Immature natural killer cell (primary cell): ENCODE data around the gene SYPL1. TPM values are rescaled to one million over a fixed set of nuclear protein-coding genes. Genes with fewer than 3 reads are reported as not detected.
A peak's percentile ranks its signal among the peaks of the same experiment; 100 is the strongest.
"Not testable (repeated sequence)": the region's sequence is repeated elsewhere in the genome, so short reads cannot be mapped to it uniquely, and the experiment has no call there.

ENCODE experiments used
- DNase-seq, 3 donors: peaks; one replicate each; pipeline ENCODE4 v3.0.0; 2022; ENCODE audit warnings: mixed read lengths in 1 of 3
- H3K27ac Mint-ChIP-seq, 6 donors: one replicate each; pipeline ENCODE4 v1.8.0; 2020; ENCODE audit warnings: mixed read lengths in 6 of 6, mild to moderate bottlenecking in 5 of 6, inconsistent platforms in 4 of 6, moderate library complexity in 3 of 6
- H3K27me3 Mint-ChIP-seq, 3 donors: one replicate each; pipeline ENCODE4 v1.8.0; 2020 to 2021; ENCODE audit warnings: low read depth in 3 of 3, mild to moderate bottlenecking in 3 of 3, mixed read lengths in 3 of 3, moderate library complexity in 3 of 3, inconsistent platforms in 1 of 3
- H3K36me3 Mint-ChIP-seq, 3 donors: one replicate each; pipeline ENCODE4 v1.8.0; 2020; ENCODE audit warnings: mixed read lengths in 3 of 3, inconsistent platforms in 2 of 3, mild to moderate bottlenecking in 2 of 3
- H3K4me1 Mint-ChIP-seq, 2 donors: one replicate each; pipeline ENCODE4 v1.8.0; 2020; ENCODE audit warnings: inconsistent platforms in 2 of 2, mild to moderate bottlenecking in 2 of 2, mixed read lengths in 2 of 2, moderate library complexity in 1 of 2
- H3K4me3 Mint-ChIP-seq, 5 donors: one replicate each; pipeline ENCODE4 v1.8.0; 2020; ENCODE audit warnings: mild to moderate bottlenecking in 5 of 5, mixed read lengths in 5 of 5, inconsistent platforms in 3 of 5, moderate library complexity in 3 of 5
- H3K9me3 Mint-ChIP-seq, 6 donors: one replicate each; pipeline ENCODE4 v1.8.0; 2020; ENCODE audit warnings: mild to moderate bottlenecking in 6 of 6, mixed read lengths in 6 of 6, inconsistent platforms in 4 of 6, moderate library complexity in 3 of 6
- polyA plus RNA-seq, 3 donors: library from polyadenylated mRNA; unstranded; fragments of 300-500 nt; fragmentation: Illumina TruSeq; gene quantifications; one replicate each; pipeline ENCODE4 v1.2.3, GENCODE V29; 2021

Gene SYPL1
- 10 to 100 TPM; 25.3 to 46.5 (median 32.0) TPM for polyA plus RNA-seq

GRCh38 chr7:106112118-106112971 lies at the start of gene SYPL1:
TSS of gene SYPL1 (minus strand) at chr7:106112312. CDS start at chr7:106112208, 104 bp downstream.
- DNase-seq = peak; percentile 84 to 88 (median 86)
- H3K27ac Mint-ChIP-seq = peak within 1 kb of the TSS; percentile 80 to 94 (median 90)
- peaks cover 2 to 23% (median 9%) of the 10 kb centered on the region in 3 donors for H3K27me3 Mint-ChIP-seq
- no peaks in the 10 kb centered on the region for H3K9me3 Mint-ChIP-seq
- H3K36me3 Mint-ChIP-seq = no peaks in the 10 kb centered on the region
- H3K4me3 Mint-ChIP-seq = peak within 1 kb of the TSS; percentile 88 to 92 (median 88)
- peaks cover 45 to 53% of the 10 kb centered on the region in 2 donors for H3K4me1 Mint-ChIP-seq

- H3K4me1 Mint-ChIP-seq = peaks cover 0 to 2% of the 10 kb centered on the region in 2 donors
These were observed 42.9 kb upstream of the SYPL1 start for GRCh38 chr7:106155027-106155426.

GRCh38 chr7:106153891-106154449 lies 41.9 kb upstream of the SYPL1 start:
- DNase-seq = peak; percentile 66 to 70 (median 68)
- Mint-ChIP-seq H3K4me3 (no peak overlapping the region), H3K9me3 (no peaks in the 10 kb centered on the region), H3K4me1 (peaks cover 0 to 2% of the 10 kb centered on the region in 2 donors), H3K36me3 (no peaks in the 10 kb centered on the region), H3K27ac (no peak overlapping the region), H3K27me3 (peaks cover 6 to 22% (median 9%) of the 10 kb centered on the region in 3 donors)

More at GRCh38 chr7:106155027-106155426, 42.9 kb upstream of the SYPL1 start:
- Mint-ChIP-seq H3K27ac (no peak overlapping the region), H3K27me3 (peaks cover 7 to 26% (median 9%) of the 10 kb centered on the region in 3 donors), H3K4me3 (no peak overlapping the region), H3K9me3 (no peaks in the 10 kb centered on the region), H3K36me3 (no peaks in the 10 kb centered on the region)
- DNase-seq = no peak

GRCh38 chr7:106152313-106152665 lies 40.2 kb upstream of the SYPL1 start:
- Mint-ChIP-seq H3K9me3 (no peaks in the 10 kb centered on the region), H3K4me3 (no peak overlapping the region), H3K4me1 (peaks cover 0 to 2% of the 10 kb centered on the region in 2 donors), H3K36me3 (no peaks in the 10 kb centered on the region), H3K27me3 (peaks cover 3 to 16% (median 4%) of the 10 kb centered on the region in 3 donors), H3K27ac (no peak overlapping the region)
- no peak for DNase-seq

GRCh38 chr7:106151459-106152312 lies 39.6 kb upstream of the SYPL1 start:
- peaks cover 3 to 15% (median 3%) of the 10 kb centered on the region in 3 donors for H3K27me3 Mint-ChIP-seq
- H3K9me3 Mint-ChIP-seq = no peaks in the 10 kb centered on the region
- H3K27ac Mint-ChIP-seq = no peak overlapping the region
- no peaks in the 10 kb centered on the region for H3K36me3 Mint-ChIP-seq
- H3K4me1 Mint-ChIP-seq = peaks cover 0 to 2% of the 10 kb centered on the region in 2 donors
- DNase-seq = no peak
- H3K4me3 Mint-ChIP-seq = no peak overlapping the region

GRCh38 chr7:106143711-106144337 lies 31.7 kb upstream of the SYPL1 start:
- no peaks in the 10 kb centered on the region for H3K9me3 Mint-ChIP-seq
- H3K4me3 Mint-ChIP-seq = no peak overlapping the region
- no peaks in the 10 kb centered on the region for H3K4me1 Mint-ChIP-seq
- no peak overlapping the region for H3K27ac Mint-ChIP-seq
- DNase-seq = no peak
- H3K27me3 Mint-ChIP-seq = peaks cover 0 to 2% (median 2%) of the 10 kb centered on the region in 3 donors
- no peaks in the 10 kb centered on the region for H3K36me3 Mint-ChIP-seq

- H3K27ac Mint-ChIP-seq = no peak overlapping the region
- H3K4me3 Mint-ChIP-seq = no peak overlapping the region
- DNase-seq = no peak
- H3K27me3 Mint-ChIP-seq = peaks cover 0 to 2% (median 2%) of the 10 kb centered on the region in 3 donors
- no peaks in the 10 kb centered on the region for H3K9me3 Mint-ChIP-seq
- H3K4me1 Mint-ChIP-seq = no peaks in the 10 kb centered on the region
- H3K36me3 Mint-ChIP-seq = no peaks in the 10 kb centered on the region
These were observed 30.0 kb upstream of the SYPL1 start for GRCh38 chr7:106142136-106142535.

GRCh38 chr7:106140406-106141173 lies 28.5 kb upstream of the SYPL1 start:
- H3K36me3 Mint-ChIP-seq = no peaks in the 10 kb centered on the region
- no peak overlapping the region for H3K27ac Mint-ChIP-seq

GRCh38 chr7:106139265-106140251 lies 27.4 kb upstream of the SYPL1 start:
- Mint-ChIP-seq H3K27ac (no peak overlapping the region), H3K27me3 (peaks cover 0 to 2% (median 2%) of the 10 kb centered on the region in 3 donors), H3K4me1 (no peaks in the 10 kb centered on the region), H3K36me3 (no peaks in the 10 kb centered on the region), H3K9me3 (no peaks in the 10 kb centered on the region), H3K4me3 (no peak overlapping the region)
- no peak for DNase-seq

More at GRCh38 chr7:106140406-106141173, 28.5 kb upstream of the SYPL1 start:
- Mint-ChIP-seq H3K4me1 (no peaks in the 10 kb centered on the region), H3K27me3 (peaks cover 0 to 2% (median 2%) of the 10 kb centered on the region in 3 donors), H3K4me3 (no peak overlapping the region), H3K9me3 (no peaks in the 10 kb centered on the region)
- no peak for DNase-seq

GRCh38 chr7:106138776-106139175 lies 26.7 kb upstream of the SYPL1 start:
- H3K9me3 Mint-ChIP-seq = no peaks in the 10 kb centered on the region
- no peaks in the 10 kb centered on the region for H3K36me3 Mint-ChIP-seq
- no peak overlapping the region for H3K4me3 Mint-ChIP-seq
- no peak overlapping the region for H3K27ac Mint-ChIP-seq
- H3K27me3 Mint-ChIP-seq = peaks cover 0 to 2% (median 2%) of the 10 kb centered on the region in 3 donors
- H3K4me1 Mint-ChIP-seq = no peaks in the 10 kb centered on the region
- no peak for DNase-seq

GRCh38 chr7:106138181-106138580 lies 26.1 kb upstream of the SYPL1 start:
- H3K4me3 Mint-ChIP-seq, H3K4me1 Mint-ChIP-seq, H3K27me3 Mint-ChIP-seq, DNase-seq, H3K9me3 Mint-ChIP-seq, H3K27ac Mint-ChIP-seq, H3K36me3 Mint-ChIP-seq: not testable (repeated sequence)

- Mint-ChIP-seq H3K36me3 (no peaks in the 10 kb centered on the region), H3K27ac (no peak overlapping the region), H3K9me3 (no peaks in the 10 kb centered on the region), H3K4me1 (no peaks in the 10 kb centered on the region), H3K4me3 (no peak overlapping the region), H3K27me3 (peaks cover 4 to 7% (median 7%) of the 10 kb centered on the region in 3 donors)
- DNase-seq = no peak
These were observed 22.1 kb upstream of the SYPL1 start for GRCh38 chr7:106134241-106134640.
